HepG2 (cell line): Measurements from ENCODE around the gene MLLT1. TPM values are rescaled to one million over a fixed set of nuclear protein-coding genes. Genes with fewer than 3 reads are reported as not detected.

Experiments used
- ADNP ChIP-seq: sonication (generic); formaldehyde crosslinking; IDR thresholded peaks from 2 replicates; pipeline ENCODE4 v1.4.0; 2020; ENCODE audit warnings: missing genetic modification reagents
- HNF4G ChIP-seq, 2 experiments: sonication (generic) in 1 of 2; formaldehyde crosslinking in 1 of 2; IDR thresholded peaks; 2 replicates each; pipeline versions ENCODE4 v1.4.0 to v1.6.1; 2011 to 2020; ENCODE audit warnings: borderline replicate concordance in 2 of 2, low read depth in 2 of 2, mild to moderate bottlenecking in 2 of 2, low read length in 1 of 2, missing genetic modification reagents in 1 of 2, moderate library complexity in 1 of 2
- HOXA3 ChIP-seq: sonication (generic); formaldehyde crosslinking; IDR thresholded peaks from 2 replicates; pipeline ENCODE4 v1.5.0; 2020; ENCODE audit warnings: missing genetic modification reagents
- ISL2 ChIP-seq: sonication (generic); formaldehyde crosslinking; IDR thresholded peaks from 2 replicates; pipeline ENCODE4 v1.5.0; 2020; ENCODE audit warnings: missing genetic modification reagents
- JARID2 ChIP-seq: sonication (generic); formaldehyde crosslinking; IDR thresholded peaks from 2 replicates; pipeline ENCODE4 v1.8.1; 2023; ENCODE audit warnings: missing genetic modification reagents, inconsistent platforms; ENCODE audit not compliant: insufficient replicate concordance
- MED1 ChIP-seq: sonication (generic); formaldehyde crosslinking; IDR thresholded peaks from 2 replicates; pipeline ENCODE4 v1.4.0; 2020; ENCODE audit warnings: missing genetic modification reagents
- MYNN ChIP-seq: sonication (generic); formaldehyde crosslinking; IDR thresholded peaks from 2 replicates; pipeline ENCODE4 v1.4.0; 2020; ENCODE audit warnings: mild to moderate bottlenecking, low read depth, missing genetic modification reagents
- POLR2AphosphoS2 ChIP-seq: IDR thresholded peaks from 2 replicates; pipeline ENCODE4 v1.6.1; 2011; ENCODE audit warnings: low read depth, low read length, improper control_type of control experiment
- STAG1 ChIP-seq: sonication (generic); formaldehyde crosslinking; IDR thresholded peaks from 2 replicates; pipeline ENCODE4 v1.4.0; 2020; ENCODE audit warnings: missing genetic modification reagents
- ZBTB7B ChIP-seq: sonication (generic); formaldehyde crosslinking; IDR thresholded peaks from 2 replicates; pipeline ENCODE4 v1.4.0; 2020; ENCODE audit warnings: missing genetic modification reagents
- ZNF430 ChIP-seq: sonication (generic); formaldehyde crosslinking; IDR thresholded peaks from 2 replicates; pipeline ENCODE4 v1.9.0; 2021; ENCODE audit warnings: mild to moderate bottlenecking, missing genetic modification reagents
- ZNF547 ChIP-seq: sonication (generic); formaldehyde crosslinking; IDR thresholded peaks from 2 replicates; pipeline ENCODE4 v1.5.1; 2020; ENCODE audit warnings: mild to moderate bottlenecking, missing genetic modification reagents
- ZNF749 ChIP-seq: sonication (generic); formaldehyde crosslinking; IDR thresholded peaks from 2 replicates; pipeline ENCODE4 v1.8.0; 2022; ENCODE audit warnings: mild to moderate bottlenecking, missing genetic modification reagents, moderate library complexity, borderline replicate concordance
- ZNF883 ChIP-seq: sonication (generic); formaldehyde crosslinking; IDR thresholded peaks from 2 replicates; pipeline ENCODE4 v1.5.1; 2020; ENCODE audit warnings: mild to moderate bottlenecking, missing genetic modification reagents; ENCODE audit errors: not compliant biosample characterization
- polyA plus RNA-seq, 8 experiments: library from polyadenylated mRNA; depleted of rRNA in 3 of 8; stranded (reverse) in 7 of 8; unstranded in 1 of 8; fragments of >200 nt; fragmentation: Illumina TruSeq in 4 of 8; extraction: Trizol in 4 of 8; gene quantifications; 2 replicates each; pipeline versions ENCODE4 v1.2.1 to v1.2.3, GENCODE V29; 2011 to 2016; ENCODE audit warnings: low read depth in 4 of 8, missing spikeins in 1 of 8, mixed read lengths in 1 of 8; ENCODE audit not compliant: insufficient read depth in 1 of 8
- total RNA-seq, 5 experiments: library from RNA; depleted of rRNA; stranded (reverse); fragments of >200 nt; fragmentation: Illumina TruSeq; extraction: Trizol; gene quantifications; 2 replicates each; pipeline ENCODE4 v1.2.3, GENCODE V29; 2016; ENCODE audit warnings: low read depth in 1 of 5
- TF ChIP-seq, protein P1 (sequence below): sonication (generic); formaldehyde crosslinking; conservative IDR thresholded peaks from 2 replicates; pipeline ENCODE4 v1.4.0; 2020; ENCODE audit warnings: mild to moderate bottlenecking, missing genetic modification reagents, moderate library complexity
- TF ChIP-seq, protein P2 (sequence below): sonication (generic); formaldehyde crosslinking; IDR thresholded peaks from 2 replicates; pipeline ENCODE4 v1.5.1; 2020; ENCODE audit warnings: mild to moderate bottlenecking, missing genetic modification reagents
- TF ChIP-seq, protein P3 (sequence below): sonication (generic); formaldehyde crosslinking; IDR thresholded peaks from 2 replicates; pipeline ENCODE4 v1.5.0; 2020; ENCODE audit warnings: missing genetic modification reagents
- TF ChIP-seq, protein P4 (sequence below): sonication (generic); formaldehyde crosslinking; IDR thresholded peaks from 2 replicates; pipeline ENCODE4 v1.8.1; 2023; ENCODE audit warnings: missing genetic modification reagents, inconsistent platforms, borderline replicate concordance
- TF ChIP-seq, protein P5 (sequence below): sonication (generic); formaldehyde crosslinking; IDR thresholded peaks from 2 replicates; pipeline ENCODE4 v1.4.0; 2020; ENCODE audit warnings: missing genetic modification reagents

The MLLT1 gene
- total and polyA plus RNA-seq, 2 of the 13 experiments (the other 11 are each of a cell fraction or from before 2014, with no cell fraction given) = 11.7 to 12.2 TPM

DNA sequence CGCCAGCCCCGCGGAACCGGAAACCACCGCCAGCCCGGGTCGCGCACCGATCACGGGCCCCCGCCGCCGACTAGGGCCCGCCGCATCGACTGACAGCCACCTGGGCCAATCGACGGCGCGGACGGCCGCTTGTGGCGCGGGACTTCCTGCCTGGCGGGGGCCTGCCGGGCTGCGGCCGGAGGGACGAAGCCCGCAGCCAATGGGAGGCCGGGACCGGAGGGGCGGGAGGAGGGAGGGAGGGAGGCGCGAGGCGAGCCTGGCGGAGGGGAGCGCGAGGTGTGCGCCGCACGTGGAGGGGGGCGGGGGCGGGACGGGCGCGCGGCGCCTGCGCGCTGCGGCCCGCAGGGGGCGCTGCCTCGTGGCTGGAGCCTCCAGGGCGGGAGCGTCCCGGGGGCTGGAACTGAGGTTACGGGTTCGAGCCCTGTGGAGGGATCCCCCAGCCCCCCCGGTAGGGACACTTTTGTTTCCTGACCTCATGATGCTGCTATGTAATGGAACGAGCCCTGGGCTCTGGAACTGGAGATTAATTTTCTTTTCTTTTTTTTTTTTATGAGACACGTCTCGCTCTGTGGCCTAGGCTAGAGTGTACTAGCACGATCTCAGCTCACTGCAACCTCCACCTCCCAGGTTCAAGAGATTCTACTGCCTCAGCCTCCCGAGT, at the start of gene MLLT1 (continued):
- TF ChIP-seq, protein P1, sequence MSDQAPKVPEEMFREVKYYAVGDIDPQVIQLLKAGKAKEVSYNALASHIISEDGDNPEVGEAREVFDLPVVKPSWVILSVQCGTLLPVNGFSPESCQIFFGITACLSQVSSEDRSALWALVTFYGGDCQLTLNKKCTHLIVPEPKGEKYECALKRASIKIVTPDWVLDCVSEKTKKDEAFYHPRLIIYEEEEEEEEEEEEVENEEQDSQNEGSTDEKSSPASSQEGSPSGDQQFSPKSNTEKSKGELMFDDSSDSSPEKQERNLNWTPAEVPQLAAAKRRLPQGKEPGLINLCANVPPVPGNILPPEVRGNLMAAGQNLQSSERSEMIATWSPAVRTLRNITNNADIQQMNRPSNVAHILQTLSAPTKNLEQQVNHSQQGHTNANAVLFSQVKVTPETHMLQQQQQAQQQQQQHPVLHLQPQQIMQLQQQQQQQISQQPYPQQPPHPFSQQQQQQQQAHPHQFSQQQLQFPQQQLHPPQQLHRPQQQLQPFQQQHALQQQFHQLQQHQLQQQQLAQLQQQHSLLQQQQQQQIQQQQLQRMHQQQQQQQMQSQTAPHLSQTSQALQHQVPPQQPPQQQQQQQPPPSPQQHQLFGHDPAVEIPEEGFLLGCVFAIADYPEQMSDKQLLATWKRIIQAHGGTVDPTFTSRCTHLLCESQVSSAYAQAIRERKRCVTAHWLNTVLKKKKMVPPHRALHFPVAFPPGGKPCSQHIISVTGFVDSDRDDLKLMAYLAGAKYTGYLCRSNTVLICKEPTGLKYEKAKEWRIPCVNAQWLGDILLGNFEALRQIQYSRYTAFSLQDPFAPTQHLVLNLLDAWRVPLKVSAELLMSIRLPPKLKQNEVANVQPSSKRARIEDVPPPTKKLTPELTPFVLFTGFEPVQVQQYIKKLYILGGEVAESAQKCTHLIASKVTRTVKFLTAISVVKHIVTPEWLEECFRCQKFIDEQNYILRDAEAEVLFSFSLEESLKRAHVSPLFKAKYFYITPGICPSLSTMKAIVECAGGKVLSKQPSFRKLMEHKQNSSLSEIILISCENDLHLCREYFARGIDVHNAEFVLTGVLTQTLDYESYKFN (CRISPR knock-in tag) = peak; percentile 13; the same call in 1 of the 2 replicates
- peak; percentile 54; the same call in 1 of the 2 replicates for TF ChIP-seq ZNF430 (CRISPR knock-in tag)
- no peak for TF ChIP-seq MYNN (CRISPR knock-in tag)
- no peak for TF ChIP-seq HNF4G (IDR thresholded peaks at IDR 0.05; ENCODE audit: borderline replicate concordance, low read depth, low read length)
- TF ChIP-seq HNF4G (CRISPR knock-in tag; IDR thresholded peaks at IDR 0.05; ENCODE audit: borderline replicate concordance, low read depth) = no peak
- TF ChIP-seq HOXA3 = peak; percentile 68
- peak; percentile 97 for TF ChIP-seq ADNP (CRISPR knock-in tag)
- TF ChIP-seq ZBTB7B (CRISPR knock-in tag) = 0 out of 2 replicates have a peak, but pooled peaks have one; percentile 36
- TF ChIP-seq MED1 = peak; percentile 28; the same call in 1 of the 2 replicates
- TF ChIP-seq, protein P2, sequence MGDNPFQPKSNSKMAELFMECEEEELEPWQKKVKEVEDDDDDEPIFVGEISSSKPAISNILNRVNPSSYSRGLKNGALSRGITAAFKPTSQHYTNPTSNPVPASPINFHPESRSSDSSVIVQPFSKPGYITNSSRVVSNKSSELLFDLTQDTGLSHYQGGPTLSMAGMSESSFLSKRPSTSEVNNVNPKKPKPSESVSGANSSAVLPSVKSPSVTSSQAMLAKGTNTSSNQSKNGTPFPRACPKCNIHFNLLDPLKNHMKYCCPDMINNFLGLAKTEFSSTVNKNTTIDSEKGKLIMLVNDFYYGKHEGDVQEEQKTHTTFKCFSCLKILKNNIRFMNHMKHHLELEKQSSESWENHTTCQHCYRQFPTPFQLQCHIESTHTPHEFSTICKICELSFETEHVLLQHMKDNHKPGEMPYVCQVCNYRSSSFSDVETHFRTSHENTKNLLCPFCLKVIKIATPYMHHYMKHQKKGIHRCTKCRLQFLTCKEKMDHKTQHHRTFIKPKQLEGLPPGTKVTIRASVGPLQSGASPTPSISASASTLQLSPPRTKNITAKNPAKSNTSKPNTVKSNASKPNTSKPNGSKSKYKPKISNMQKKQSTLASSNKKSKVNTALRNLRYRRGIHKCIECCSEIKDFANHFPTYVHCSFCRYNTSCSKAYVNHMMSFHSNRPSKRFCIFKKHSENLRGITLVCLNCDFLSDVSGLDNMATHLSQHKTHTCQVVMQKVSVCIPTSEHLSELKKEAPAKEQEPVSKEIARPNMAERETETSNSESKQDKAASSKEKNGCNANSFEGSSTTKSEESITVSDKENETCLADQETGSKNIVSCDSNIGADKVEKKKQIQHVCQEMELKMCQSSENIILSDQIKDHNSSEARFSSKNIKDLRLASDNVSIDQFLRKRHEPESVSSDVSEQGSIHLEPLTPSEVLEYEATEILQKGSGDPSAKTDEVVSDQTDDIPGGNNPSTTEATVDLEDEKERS (CRISPR knock-in tag) = peak; percentile 52; the same call in 1 of the 2 replicates
- TF ChIP-seq ZNF749 = peak; percentile 78; the same call in 1 of the 2 replicates
- no peak for TF ChIP-seq ISL2 (CRISPR knock-in tag)
- peak; percentile 78 for TF ChIP-seq ZNF883
- TF ChIP-seq, protein P3, sequence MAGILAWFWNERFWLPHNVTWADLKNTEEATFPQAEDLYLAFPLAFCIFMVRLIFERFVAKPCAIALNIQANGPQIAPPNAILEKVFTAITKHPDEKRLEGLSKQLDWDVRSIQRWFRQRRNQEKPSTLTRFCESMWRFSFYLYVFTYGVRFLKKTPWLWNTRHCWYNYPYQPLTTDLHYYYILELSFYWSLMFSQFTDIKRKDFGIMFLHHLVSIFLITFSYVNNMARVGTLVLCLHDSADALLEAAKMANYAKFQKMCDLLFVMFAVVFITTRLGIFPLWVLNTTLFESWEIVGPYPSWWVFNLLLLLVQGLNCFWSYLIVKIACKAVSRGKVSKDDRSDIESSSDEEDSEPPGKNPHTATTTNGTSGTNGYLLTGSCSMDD (CRISPR knock-in tag) = no peak
- TF ChIP-seq, protein P4, sequence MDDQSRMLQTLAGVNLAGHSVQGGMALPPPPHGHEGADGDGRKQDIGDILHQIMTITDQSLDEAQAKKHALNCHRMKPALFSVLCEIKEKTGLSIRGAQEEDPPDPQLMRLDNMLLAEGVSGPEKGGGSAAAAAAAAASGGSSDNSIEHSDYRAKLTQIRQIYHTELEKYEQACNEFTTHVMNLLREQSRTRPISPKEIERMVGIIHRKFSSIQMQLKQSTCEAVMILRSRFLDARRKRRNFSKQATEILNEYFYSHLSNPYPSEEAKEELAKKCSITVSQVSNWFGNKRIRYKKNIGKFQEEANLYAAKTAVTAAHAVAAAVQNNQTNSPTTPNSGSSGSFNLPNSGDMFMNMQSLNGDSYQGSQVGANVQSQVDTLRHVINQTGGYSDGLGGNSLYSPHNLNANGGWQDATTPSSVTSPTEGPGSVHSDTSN (CRISPR knock-in tag) = 0 out of 2 replicates have a peak, but pooled peaks have one; percentile 77
- TF ChIP-seq JARID2 (CRISPR knock-in tag) = no peak
- TF ChIP-seq, protein P5, sequence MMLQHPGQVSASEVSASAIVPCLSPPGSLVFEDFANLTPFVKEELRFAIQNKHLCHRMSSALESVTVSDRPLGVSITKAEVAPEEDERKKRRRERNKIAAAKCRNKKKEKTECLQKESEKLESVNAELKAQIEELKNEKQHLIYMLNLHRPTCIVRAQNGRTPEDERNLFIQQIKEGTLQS = peak; percentile 48; the same call in 1 of the 2 replicates
- peak; percentile 86; the same call in 1 of the 2 replicates for TF ChIP-seq ZNF547 (CRISPR knock-in tag)
- no peak for TF ChIP-seq POLR2AphosphoS2
- peak; percentile 39 for TF ChIP-seq STAG1 (CRISPR knock-in tag)
